Endothelial cell of umbilical vein (primary cell): ENCODE results near the gene ARHGEF40. TPM values are rescaled to one million over a fixed set of nuclear protein-coding genes. Genes with fewer than 3 reads are reported as not detected.

Experiments used
- BruUV-seq: library from RNA; stranded (reverse); fragments of 400-500 nt; replicated peaks from 2 replicates; lab custom pipeline; 2021; lab: Mats Ljungman, UMichigan
- CTCF ChIA-PET: fragments of 300-600, 350-600 bp; sonication (Branson Sonifier 250); formaldehyde crosslinking; loops from one replicate; lab custom pipeline; 2021; ENCODE audit warnings: antibody characterized with exemption, inconsistent platforms; lab: Charles Lee
- POLR2A ChIA-PET: fragments of 300-600, 350-600 bp; sonication (Branson Sonifier 250); formaldehyde crosslinking; loops from one replicate; lab custom pipeline; 2021; ENCODE audit warnings: antibody characterized with exemption, inconsistent platforms; lab: Charles Lee
- DNase-seq: peaks from one replicate; pipeline ENCODE4 v3.0.0-alpha.2; 2011; ENCODE audit warnings: low read depth, low spot score
- FAIRE-seq: peaks from 2 replicates; lab custom pipeline; 2011; peaks lifted over from hg19 to GRCh38; lab: Jason Lieb, UNC
- H2AFZ ChIP-seq: 2 replicates; pipeline ENCODE4 v1.6.0; 2012; ENCODE audit warnings: low read depth, low read length, control low read depth, inconsistent platforms
- H3K27ac ChIP-seq: 2 replicates; pipeline ENCODE4 v1.5.1; 2011; ENCODE audit warnings: low read depth, mild to moderate bottlenecking, control low read depth, low read length, moderate library complexity; ENCODE audit not compliant: insufficient read depth
- H3K27me3 ChIP-seq, 2 experiments: 2 replicates each; pipeline versions ENCODE4 v1.6.0 to v1.6.1; 2011; ENCODE audit warnings: low read length in 2 of 2, mixed read lengths in 1 of 2; ENCODE audit not compliant: control insufficient read depth in 2 of 2, insufficient read depth in 2 of 2
- H3K36me3 ChIP-seq, 2 experiments: 2 replicates in 1 of 2; 3 replicates in 1 of 2; pipeline ENCODE4 v1.5.1; 2011; ENCODE audit warnings: low read length in 2 of 2, mild to moderate bottlenecking in 1 of 2, moderate library complexity in 1 of 2; ENCODE audit not compliant: control insufficient read depth in 2 of 2, insufficient read depth in 2 of 2; ENCODE audit errors: extremely low read depth in 1 of 2
- H3K4me1 ChIP-seq: 3 replicates; pipeline ENCODE4 v1.5.1; 2011; ENCODE audit warnings: mild to moderate bottlenecking, low read length; ENCODE audit not compliant: control insufficient read depth, insufficient read depth; ENCODE audit errors: extremely low read depth
- H3K4me2 ChIP-seq: 2 replicates; pipeline ENCODE4 v1.6.1; 2011; ENCODE audit warnings: low read length, control low read depth, mixed read lengths; ENCODE audit not compliant: insufficient read depth
- H3K4me3 ChIP-seq, 3 experiments: fragments of 200-600 bp in 1 of 3; sonication (generic), shearing (Covaris generic) in 1 of 3; replicated peaks in 1 of 3; 2 replicates each; pipeline ENCODE4 v1.5.1; 2011 to 2016; ENCODE audit warnings: control low read depth in 3 of 3, low read length in 3 of 3, mild to moderate bottlenecking in 2 of 3, inconsistent platforms in 1 of 3, low read depth in 1 of 3, moderate library complexity in 1 of 3; ENCODE audit not compliant: insufficient read depth in 1 of 3
- H3K79me2 ChIP-seq: 2 replicates; pipeline ENCODE4 v1.6.0; 2012; ENCODE audit warnings: low read length, inconsistent platforms; ENCODE audit not compliant: control insufficient read depth, insufficient read depth
- H3K9ac ChIP-seq: replicated peaks from 2 replicates; pipeline ENCODE3; 2011; ENCODE audit warnings: low read length, control low read depth; ENCODE audit not compliant: insufficient read depth; ENCODE audit errors: extremely low read depth
- H3K9me1 ChIP-seq: replicated peaks from 3 replicates; pipeline ENCODE4 v1.6.0; 2011; ENCODE audit warnings: mild to moderate bottlenecking, low read length; ENCODE audit not compliant: control insufficient read depth, insufficient read depth; ENCODE audit errors: extremely low read depth
- H3K9me3 ChIP-seq: replicated peaks from 2 replicates; pipeline ENCODE4 v1.5.1; 2012; ENCODE audit warnings: low read length, inconsistent platforms; ENCODE audit not compliant: control insufficient read depth, insufficient read depth
- H4K20me1 ChIP-seq: replicated peaks from 2 replicates; pipeline ENCODE3; 2011; ENCODE audit warnings: mild to moderate bottlenecking, low read length; ENCODE audit not compliant: control insufficient read depth, insufficient read depth; ENCODE audit errors: extremely low read depth
- GATA2 ChIP-seq: IDR thresholded peaks from 2 replicates; pipeline ENCODE4 v1.7.0; 2011; ENCODE audit warnings: low read depth, mild to moderate bottlenecking, moderate library complexity, mixed read lengths, low read length; ENCODE audit not compliant: insufficient read length, insufficient read depth
- POLR2A ChIP-seq: IDR thresholded peaks from 2 replicates; pipeline ENCODE4 v1.6.1; 2012; ENCODE audit warnings: low read depth, mild to moderate bottlenecking, control low read depth, low read length
- dilution Hi-C: fragments of 300-500 bp; cut with MboI; formaldehyde crosslinking; loops from one replicate; pipeline ENCODE4 v1.15.0; 2019; ENCODE audit warnings: low sequenced_read_pairs; ENCODE audit not compliant: extremely low pct_ligation_motif_present
- intact Hi-C: fragments of 100-400 bp; cut with micrococcal nuclease; formaldehyde crosslinking; loops from one replicate; pipeline ENCODE4 v1.10.0; 2022
- polyA plus RNA-seq, 4 experiments: library from polyadenylated mRNA; depleted of rRNA in 3 of 4; stranded (reverse) in 3 of 4; unstranded in 1 of 4; fragments of >200 nt; gene quantifications; 2 replicates each; pipeline versions ENCODE4 v1.2.1 to v1.2.3, GENCODE V29; 2011 to 2012; ENCODE audit warnings: missing spikeins in 1 of 4
- total RNA-seq: library from RNA; stranded (reverse); gene quantifications from 2 replicates; pipeline ENCODE4 v1.2.3, GENCODE V29; 2021
- TF ChIP-seq, protein P1 (sequence below): IDR thresholded peaks from 2 replicates; pipeline ENCODE4 v1.6.1; 2011; ENCODE audit not compliant: insufficient read depth, insufficient read length
- TF ChIP-seq, protein P2 (sequence below), 2 donors: IDR thresholded peaks; 1 replicate in 1 of 2; 2 replicates in 1 of 2; pipeline ENCODE4 v1.5.1; 2011; ENCODE audit warnings: low read length in 2 of 2, mild to moderate bottlenecking in 2 of 2, moderate library complexity in 2 of 2, control low read depth in 1 of 2, inconsistent platforms in 1 of 2, low read depth in 1 of 2; ENCODE audit not compliant: insufficient read depth in 1 of 2; ENCODE audit errors: extremely low read depth in 1 of 2

Gene ARHGEF40
- total and polyA plus RNA-seq, 2 donors (not counting 3 experiments of a cell fraction or from before 2014, with no cell fraction given): 2.6 to 19.9 TPM

GRCh38 chr14:21086908-21087293, 16.8 kb downstream of the ARHGEF40 start:
- intact Hi-C loops: loop anchor here (1.0 kb wide), 1 partner anchor 16 kb away; no protein-coding TSS in a partner anchor
- Histone ChIP-seq H3K27me3 (no peaks in the 10 kb centered on the region), H3K4me2 (no peak overlapping the region), H3K27ac (no peak overlapping the region), H2AFZ (no peak overlapping the region), H3K4me1 (no peaks in the 10 kb centered on the region), H4K20me1 (no peaks in the 10 kb centered on the region), H3K79me2 (no peaks in the 10 kb centered on the region), H3K9me1 (no peaks in the 10 kb centered on the region), H3K4me3 (no peak overlapping the region), H3K36me3 (peaks cover 0 to 3% of the 10 kb centered on the region in 2 experiments), H3K9me3 (no peaks in the 10 kb centered on the region), H3K9ac (no peak overlapping the region)
- CTCF ChIA-PET: interaction anchor here (1.0 to 5.8 kb wide), 6 partner anchors 11 to 73 kb away, joined by 3 to 60 read pairs (median 18); partner anchors contain the start of gene ARHGEF40
- POLR2A ChIA-PET: interaction anchor here (1.3 kb wide), 1 partner anchor 18 kb away, joined by 4 read pairs; no protein-coding TSS in a partner anchor
- BruUV-seq: no TSS peak
- DNase-seq: no peak
- no peak for FAIRE-seq
- dilution Hi-C loops: no loop called here
- TF ChIP-seq, protein P1, sequence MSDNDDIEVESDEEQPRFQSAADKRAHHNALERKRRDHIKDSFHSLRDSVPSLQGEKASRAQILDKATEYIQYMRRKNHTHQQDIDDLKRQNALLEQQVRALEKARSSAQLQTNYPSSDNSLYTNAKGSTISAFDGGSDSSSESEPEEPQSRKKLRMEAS: no peak
- no peak for TF ChIP-seq POLR2A
- TF ChIP-seq, protein P2, sequence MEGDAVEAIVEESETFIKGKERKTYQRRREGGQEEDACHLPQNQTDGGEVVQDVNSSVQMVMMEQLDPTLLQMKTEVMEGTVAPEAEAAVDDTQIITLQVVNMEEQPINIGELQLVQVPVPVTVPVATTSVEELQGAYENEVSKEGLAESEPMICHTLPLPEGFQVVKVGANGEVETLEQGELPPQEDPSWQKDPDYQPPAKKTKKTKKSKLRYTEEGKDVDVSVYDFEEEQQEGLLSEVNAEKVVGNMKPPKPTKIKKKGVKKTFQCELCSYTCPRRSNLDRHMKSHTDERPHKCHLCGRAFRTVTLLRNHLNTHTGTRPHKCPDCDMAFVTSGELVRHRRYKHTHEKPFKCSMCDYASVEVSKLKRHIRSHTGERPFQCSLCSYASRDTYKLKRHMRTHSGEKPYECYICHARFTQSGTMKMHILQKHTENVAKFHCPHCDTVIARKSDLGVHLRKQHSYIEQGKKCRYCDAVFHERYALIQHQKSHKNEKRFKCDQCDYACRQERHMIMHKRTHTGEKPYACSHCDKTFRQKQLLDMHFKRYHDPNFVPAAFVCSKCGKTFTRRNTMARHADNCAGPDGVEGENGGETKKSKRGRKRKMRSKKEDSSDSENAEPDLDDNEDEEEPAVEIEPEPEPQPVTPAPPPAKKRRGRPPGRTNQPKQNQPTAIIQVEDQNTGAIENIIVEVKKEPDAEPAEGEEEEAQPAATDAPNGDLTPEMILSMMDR (IDR thresholded peaks at IDR 0.05; ENCODE audit: extremely low read depth in 1 of 2, insufficient read depth in 1 of 2, low read depth in 1 of 2, low read length in 2 of 2): no peak
- no peak for TF ChIP-seq GATA2
